Karpas-422 (cell line): ENCODE measurements around the gene ATP8A1. TPM values are rescaled to one million over a fixed set of nuclear protein-coding genes. Genes with fewer than 3 reads are reported as not detected.

Source experiments
- DNase-seq: peaks from one replicate; pipeline ENCODE4 v3.0.0-alpha.2; 2015
- H2AFZ ChIP-seq: fragments of 200-600 bp; sonication (generic); 2 replicates; pipeline ENCODE4 v1.6.1; 2014; ENCODE audit warnings: antibody characterized with exemption, low read length, mixed read lengths
- H3K27ac ChIP-seq: fragments of 200-600 bp; sonication (generic); 2 replicates; pipeline ENCODE4 v1.5.1; 2014; ENCODE audit warnings: mild to moderate bottlenecking, low read length, moderate library complexity
- H3K27me3 ChIP-seq: fragments of 200-600 bp; sonication (generic); 2 replicates; pipeline ENCODE4 v1.6.1; 2014; ENCODE audit warnings: low read length, mixed read lengths
- H3K36me3 ChIP-seq: fragments of 200-600 bp; sonication (generic); 2 replicates; pipeline ENCODE4 v1.6.1; 2014; ENCODE audit warnings: low read length, mixed read lengths; ENCODE audit not compliant: insufficient read depth
- H3K4me1 ChIP-seq: fragments of 200-600 bp; sonication (generic); 2 replicates; pipeline ENCODE4 v1.6.1; 2014; ENCODE audit warnings: mild to moderate bottlenecking, low read length, mixed read lengths
- H3K4me2 ChIP-seq: fragments of 200-600 bp; sonication (generic); 2 replicates; pipeline ENCODE4 v1.6.1; 2014; ENCODE audit warnings: low read length, low read depth, mild to moderate bottlenecking; ENCODE audit not compliant: poor library complexity, severe bottlenecking
- H3K4me3 ChIP-seq: fragments of 200-600 bp; sonication (generic); 2 replicates; pipeline ENCODE4 v1.5.1; 2014; ENCODE audit warnings: mild to moderate bottlenecking, antibody characterized with exemption, low read length, mixed read lengths
- H3K79me2 ChIP-seq: fragments of 200-600 bp; sonication (generic); 2 replicates; pipeline ENCODE4 v1.6.1; 2014; ENCODE audit warnings: mild to moderate bottlenecking, low read length, mixed read lengths
- H3K9ac ChIP-seq: fragments of 200-600 bp; sonication (generic); 2 replicates; pipeline ENCODE4 v1.6.0; 2014; ENCODE audit warnings: low read length
- H3K9me2 ChIP-seq: fragments of 200-600 bp; sonication (generic), shearing (Covaris generic); replicated peaks from 2 replicates; pipeline ENCODE4 v1.6.0; 2014; ENCODE audit warnings: mild to moderate bottlenecking, low read length, moderate library complexity; ENCODE audit not compliant: insufficient read depth
- H3K9me3 ChIP-seq: fragments of 300-700, 200-600 bp; sonication (generic); 2 replicates; pipeline ENCODE4 v1.6.1; 2014; ENCODE audit warnings: low read length, mixed read lengths
- H4K20me1 ChIP-seq: fragments of 200-600 bp; sonication (generic); 2 replicates; pipeline ENCODE4 v1.6.1; 2014; ENCODE audit warnings: mild to moderate bottlenecking, antibody characterized with exemption, low read length, low read depth; ENCODE audit not compliant: insufficient read depth
- total RNA-seq: library from RNA; depleted of rRNA; stranded (reverse); fragments of >200 nt; shearing (Covaris generic); gene quantifications from 2 replicates; pipeline ENCODE4 v1.2.3, GENCODE V29; 2014; ENCODE audit warnings: low replicate concordance

ATP8A1 gene
- total RNA-seq, 1 experiment from 2014 or later = 67.2 TPM

- Histone ChIP-seq H4K20me1 (no peaks in the 10 kb centered on the region), H3K4me2 (no peak overlapping the region), H3K27me3 (no peaks in the 10 kb centered on the region), H2AFZ (no peak overlapping the region), H3K9ac (no peak overlapping the region), H3K9me2 (no peaks in the 10 kb centered on the region), H3K9me3 (no peaks in the 10 kb centered on the region), H3K36me3 (no peaks in the 10 kb centered on the region), H3K4me1 (no peaks in the 10 kb centered on the region), H3K4me3 (no peak overlapping the region), H3K27ac (no peak overlapping the region), H3K79me2 (no peaks in the 10 kb centered on the region)
- DNase-seq = no peak
These were observed 216.8 kb downstream of the ATP8A1 start for GRCh38 chr4:42440083-42440482.

- H3K36me3 ChIP-seq = no peaks in the 10 kb centered on the region
These were observed 219.9 kb downstream of the ATP8A1 start for GRCh38 chr4:42436928-42437565.

GRCh38 chr4:42428036-42428435, 228.9 kb downstream of the ATP8A1 start:
- no peaks in the 10 kb centered on the region for H3K4me1 ChIP-seq
- no peak overlapping the region for H2AFZ ChIP-seq
- no peaks in the 10 kb centered on the region for H3K9me3 ChIP-seq
- H3K4me2 ChIP-seq = no peak overlapping the region
- H3K79me2 ChIP-seq = no peaks in the 10 kb centered on the region
- no peaks in the 10 kb centered on the region for H3K9me2 ChIP-seq
- DNase-seq = no peak
- 0 out of 2 replicates have a peak, but pooled peaks cover 3% of the 10 kb centered on the region for H3K36me3 ChIP-seq
- no peaks in the 10 kb centered on the region for H3K27me3 ChIP-seq
- H4K20me1 ChIP-seq = no peaks in the 10 kb centered on the region
- H3K27ac ChIP-seq = no peak overlapping the region
- H3K4me3 ChIP-seq = no peak overlapping the region
- no peak overlapping the region for H3K9ac ChIP-seq

More at GRCh38 chr4:42436928-42437565, 219.9 kb downstream of the ATP8A1 start:
- Histone ChIP-seq H3K4me2 (no peak overlapping the region), H3K4me1 (no peaks in the 10 kb centered on the region), H3K9ac (no peak overlapping the region), H3K9me2 (no peaks in the 10 kb centered on the region), H4K20me1 (no peaks in the 10 kb centered on the region), H2AFZ (no peak overlapping the region), H3K4me3 (no peak overlapping the region), H3K79me2 (no peaks in the 10 kb centered on the region), H3K27ac (no peak overlapping the region), H3K9me3 (no peaks in the 10 kb centered on the region), H3K27me3 (no peaks in the 10 kb centered on the region)
- no peak for DNase-seq

DNA sequence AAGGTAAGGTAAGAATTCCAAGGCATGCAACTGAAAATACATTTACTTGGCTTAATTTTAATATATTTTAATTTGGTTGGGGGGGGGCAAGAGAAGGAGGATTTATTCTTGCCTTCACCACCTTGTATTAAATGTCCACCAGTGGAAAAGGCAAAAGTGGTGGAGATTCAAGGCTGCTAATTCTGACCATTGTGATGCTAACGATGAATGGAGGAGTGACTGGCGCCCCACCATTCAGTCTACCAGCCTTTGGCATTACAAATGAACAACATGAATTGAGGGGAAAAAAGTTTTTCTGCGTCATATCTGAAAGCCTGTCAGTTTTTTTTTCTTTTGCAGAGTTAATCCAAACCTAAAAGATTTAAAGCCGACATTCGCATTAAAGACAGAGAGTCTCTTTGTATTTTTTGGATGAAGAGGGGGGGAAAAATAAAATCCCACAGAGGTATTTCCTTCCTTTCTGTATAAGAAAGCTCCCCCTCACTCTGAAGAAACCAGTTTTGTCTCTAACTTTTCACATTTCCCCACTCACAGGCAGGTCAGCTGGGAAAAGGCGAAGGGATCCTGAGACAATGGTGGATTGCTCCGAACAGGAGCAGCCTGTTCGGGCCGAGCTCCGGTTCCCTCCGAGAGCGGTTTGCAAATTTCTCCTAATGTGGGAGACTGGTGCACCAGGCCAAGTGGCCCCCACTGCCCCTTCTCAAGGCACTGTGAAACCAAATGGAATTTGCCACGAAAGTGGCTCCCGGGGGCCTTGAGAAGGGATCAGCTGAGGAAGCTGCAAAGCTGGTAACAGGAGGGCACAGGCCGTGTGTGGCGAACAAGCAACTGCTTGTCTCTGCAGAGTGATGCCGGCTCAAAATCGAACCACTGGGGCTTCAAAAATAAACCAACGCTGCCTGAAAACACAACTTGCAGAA, 231.5 kb downstream of the ATP8A1 start:
- peaks cover 11% of the 10 kb centered on the region; the same call in 1 of the 2 replicates for H3K36me3 ChIP-seq
- no peaks in the 10 kb centered on the region for H3K27me3 ChIP-seq
- no peaks in the 10 kb centered on the region for H3K4me1 ChIP-seq
- no peak overlapping the region for H3K9ac ChIP-seq
- H3K27ac ChIP-seq = no peak overlapping the region
- no peaks in the 10 kb centered on the region for H3K9me2 ChIP-seq
- H3K79me2 ChIP-seq = no peaks in the 10 kb centered on the region
- no peaks in the 10 kb centered on the region for H3K9me3 ChIP-seq
- no peak for DNase-seq
- no peaks in the 10 kb centered on the region for H4K20me1 ChIP-seq
- H3K4me3 ChIP-seq = no peak overlapping the region
- no peak overlapping the region for H2AFZ ChIP-seq
- H3K4me2 ChIP-seq = no peak overlapping the region

DNA sequence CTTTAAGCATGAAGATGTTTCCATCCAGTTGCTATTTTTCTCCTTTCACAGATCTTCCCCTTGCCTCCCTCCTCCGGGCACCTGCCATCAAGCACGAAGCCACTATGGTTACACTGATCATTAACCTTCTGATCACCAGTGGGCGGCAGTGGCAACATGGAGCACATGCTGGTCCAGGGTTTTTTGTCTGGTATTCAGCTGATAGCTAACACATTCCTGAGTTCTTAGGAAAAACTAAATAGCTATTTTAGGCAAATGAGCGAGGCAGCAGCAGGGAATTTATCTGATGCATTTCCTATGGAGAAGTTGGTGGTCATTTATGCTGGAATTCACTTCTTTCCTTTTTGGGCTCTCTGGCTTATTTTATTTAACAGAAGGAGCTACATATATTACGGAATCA, 236.8 kb downstream of the ATP8A1 start:
- Histone ChIP-seq H3K27ac (no peak overlapping the region), H3K27me3 (no peaks in the 10 kb centered on the region), H3K79me2 (no peaks in the 10 kb centered on the region), H3K9me3 (no peaks in the 10 kb centered on the region), H3K4me2 (no peak overlapping the region), H3K36me3 (peaks cover 16% of the 10 kb centered on the region; the same call in 1 of the 2 replicates), H3K9ac (no peak overlapping the region), H3K9me2 (no peaks in the 10 kb centered on the region), H3K4me3 (no peak overlapping the region), H3K4me1 (no peaks in the 10 kb centered on the region), H4K20me1 (no peaks in the 10 kb centered on the region), H2AFZ (no peak overlapping the region)
- no peak for DNase-seq

- H3K36me3 ChIP-seq = peaks cover 14% of the 10 kb centered on the region; the same call in 1 of the 2 replicates
- no peak overlapping the region for H3K27ac ChIP-seq
- no peaks in the 10 kb centered on the region for H4K20me1 ChIP-seq
- H3K4me3 ChIP-seq = no peak overlapping the region
- no peaks in the 10 kb centered on the region for H3K9me2 ChIP-seq
- H3K9me3 ChIP-seq = no peaks in the 10 kb centered on the region
- H3K4me1 ChIP-seq = no peaks in the 10 kb centered on the region
- DNase-seq = no peak
- no peak overlapping the region for H2AFZ ChIP-seq
- no peaks in the 10 kb centered on the region for H3K27me3 ChIP-seq
- H3K9ac ChIP-seq = no peak overlapping the region
- H3K79me2 ChIP-seq = no peaks in the 10 kb centered on the region
- no peak overlapping the region for H3K4me2 ChIP-seq
These were observed 239.4 kb downstream of the ATP8A1 start for GRCh38 chr4:42417550-42417949.

- Histone ChIP-seq H3K9me2 (no peaks in the 10 kb centered on the region), H3K4me1 (no peaks in the 10 kb centered on the region), H3K27me3 (no peaks in the 10 kb centered on the region), H3K4me3 (no peak overlapping the region), H3K4me2 (no peak overlapping the region), H3K9me3 (no peaks in the 10 kb centered on the region), H4K20me1 (no peaks in the 10 kb centered on the region), H3K36me3 (peaks cover 7% of the 10 kb centered on the region; the same call in 1 of the 2 replicates), H3K79me2 (no peaks in the 10 kb centered on the region), H2AFZ (no peak overlapping the region), H3K9ac (no peak overlapping the region), H3K27ac (no peak overlapping the region)
- DNase-seq = no peak
These were observed 240.9 kb downstream of the ATP8A1 start for GRCh38 chr4:42416017-42416416.

GRCh38 chr4:42415281-42415680, 241.6 kb downstream of the ATP8A1 start:
- DNase-seq = no peak
- no peaks in the 10 kb centered on the region for H3K9me3 ChIP-seq

More at GRCh38 chr4:42415281-42415680, 241.6 kb downstream of the ATP8A1 start:
- Histone ChIP-seq H3K9me2 (no peaks in the 10 kb centered on the region), H3K36me3 (peaks cover 7% of the 10 kb centered on the region; the same call in 1 of the 2 replicates), H2AFZ (no peak overlapping the region), H3K4me1 (no peaks in the 10 kb centered on the region), H3K4me2 (no peak overlapping the region), H3K79me2 (no peaks in the 10 kb centered on the region), H3K9ac (no peak overlapping the region), H3K4me3 (no peak overlapping the region), H3K27me3 (no peaks in the 10 kb centered on the region), H3K27ac (no peak overlapping the region), H4K20me1 (no peaks in the 10 kb centered on the region)
